Uterus (tissue), 4 donors: ENCODE data around the gene MAJIN. TPM values are rescaled to one million over a fixed set of nuclear protein-coding genes. Genes with fewer than 3 reads are reported as not detected.

ENCODE experiments used
- DNase-seq, 2 donors: peaks; one replicate each; pipeline ENCODE4 v3.0.0-alpha.2; 2019 to 2020
- H3K27ac ChIP-seq, 2 donors: fragments of 200-600 bp; sonication (generic); 1 replicate in 1 of 2; 2 replicates in 1 of 2; pipeline ENCODE4 v1.5.1; 2016 to 2018
- H3K27me3 ChIP-seq, 2 donors: fragments of 200-600 bp; sonication (generic); one replicate each; pipeline ENCODE4 v1.5.1; 2018 to 2019; ENCODE audit warnings: control low read depth in 1 of 2
- H3K36me3 ChIP-seq, 2 donors: fragments of 200-600 bp; sonication (generic); one replicate each; pipeline ENCODE4 v1.5.1; 2019; ENCODE audit warnings: control low read depth in 1 of 2
- H3K4me1 ChIP-seq, 2 donors: fragments of 200-600 bp; sonication (generic); one replicate each; pipeline ENCODE4 v1.5.1; 2018 to 2019; ENCODE audit warnings: control low read depth in 1 of 2
- H3K4me3 ChIP-seq, 2 donors: fragments of 200-600 bp; sonication (generic); 1 replicate in 1 of 2; 2 replicates in 1 of 2; pipeline ENCODE4 v1.5.1; 2018 to 2019; ENCODE audit warnings: mild to moderate bottlenecking in 1 of 2
- H3K9me3 ChIP-seq, 2 donors: fragments of 200-600 bp; sonication (generic); one replicate each; pipeline ENCODE4 v1.5.1; 2019; ENCODE audit warnings: control low read depth in 1 of 2
- CTCF ChIP-seq, 4 experiments: fragments of 200-600 bp in 2 of 4; fragments of 450-650 bp in 2 of 4; sonication (generic) in 2 of 4; IDR thresholded peaks; one replicate each; pipeline ENCODE4 v1.5.1; 2016 to 2019; ENCODE audit warnings: antibody characterized with exemption in 4 of 4, mild to moderate bottlenecking in 2 of 4, moderate library complexity in 1 of 4
- POLR2A ChIP-seq, 2 donors: fragments of 450-650 bp; IDR thresholded peaks; one replicate each; pipeline ENCODE4 v1.6.1; 2016; ENCODE audit warnings: antibody characterized with exemption in 2 of 2, mild to moderate bottlenecking in 1 of 2, moderate library complexity in 1 of 2
- intact Hi-C: fragments of 100-400 bp; cut with DNase I; formaldehyde crosslinking; loops from one replicate; pipeline ENCODE4 v1.15.1; 2023; ENCODE audit warnings: low total_unique reads
- total RNA-seq, 4 donors: library from RNA; depleted of rRNA in 3 of 4; stranded (reverse); fragments of >200 nt in 3 of 4; gene quantifications; one replicate each; pipeline versions ENCODE4 v1.1.0 to v1.2.4, GENCODE V29; 2014 to 2023
- donor health status: DM: yes; HTN: yes; CAD: no.

The MAJIN gene
- total RNA-seq, 4 donors from 2014 or later, result under 0.01 TPM; not detected in 3

GRCh38 chr11:64960719-64961118 lies 11.2 kb downstream of the MAJIN start:
- H3K9me3 ChIP-seq, result no peaks in the 10 kb centered on the region
- DNase-seq, result no peak
- no peaks in the 10 kb centered on the region for H3K4me1 ChIP-seq
- no peak overlapping the region for H3K4me3 ChIP-seq
- H3K36me3 ChIP-seq, result no peaks in the 10 kb centered on the region
- no peaks in the 10 kb centered on the region for H3K27me3 ChIP-seq
- H3K27ac ChIP-seq, result no peak overlapping the region
- intact Hi-C loops, result no loop called here
- TF ChIP-seq POLR2A (IDR thresholded peaks at IDR 0.05), result no peak
- no peak for TF ChIP-seq CTCF (IDR thresholded peaks at IDR 0.05)

DNA sequence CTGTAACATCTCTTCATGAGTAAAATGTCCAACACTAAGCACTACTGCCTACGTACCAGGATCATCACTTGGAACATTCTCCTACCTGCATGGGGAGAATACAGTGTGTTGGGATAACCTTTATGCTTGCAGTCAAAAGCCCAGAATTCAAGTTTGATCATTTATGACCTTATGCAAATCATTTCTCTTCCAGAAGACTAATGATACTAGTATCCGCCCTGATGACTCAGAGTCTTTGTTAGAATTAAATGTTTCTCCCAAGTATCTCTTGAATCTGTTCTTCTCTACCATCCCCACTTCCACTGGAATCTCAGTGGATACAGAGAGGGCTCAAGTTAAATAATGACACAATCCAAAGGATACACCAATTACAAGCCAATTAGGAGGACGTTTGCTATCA lies 12.4 kb downstream of the MAJIN start:
- no peaks in the 10 kb centered on the region for H3K36me3 ChIP-seq
- no peaks in the 10 kb centered on the region for H3K9me3 ChIP-seq
- no peak for DNase-seq
- intact Hi-C loops, result no loop called here
- H3K4me1 ChIP-seq, result no peaks in the 10 kb centered on the region
- no peaks in the 10 kb centered on the region for H3K27me3 ChIP-seq
- TF ChIP-seq CTCF (IDR thresholded peaks at IDR 0.05) (no peak), POLR2A (IDR thresholded peaks at IDR 0.05) (no peak)
- H3K4me3 ChIP-seq, result no peak overlapping the region
- H3K27ac ChIP-seq, result no peak overlapping the region

DNA sequence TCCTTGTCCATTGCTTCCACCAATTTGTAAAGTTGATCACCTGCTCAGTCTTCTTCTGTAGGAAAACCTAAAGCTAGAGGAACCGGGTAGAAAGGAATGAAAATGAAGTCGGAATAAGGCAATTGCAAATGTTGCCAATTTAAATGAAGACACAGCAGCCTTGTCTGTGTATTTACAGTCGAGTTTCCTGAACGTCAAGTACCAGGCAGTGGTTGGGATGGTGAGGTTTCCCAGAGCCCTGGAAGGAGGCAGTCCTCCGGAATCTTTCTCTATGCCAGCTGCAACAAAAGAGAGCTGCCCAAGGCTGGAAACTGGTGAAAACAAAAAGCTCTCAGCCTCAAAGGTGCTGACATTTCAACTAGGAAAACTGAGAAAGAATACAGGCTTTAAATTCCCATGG lies 17.7 kb downstream of the MAJIN start:
- no peak overlapping the region for H3K4me3 ChIP-seq
- DNase-seq, result no peak
- intact Hi-C loops, result no loop called here
- no peak overlapping the region for H3K27ac ChIP-seq
- H3K9me3 ChIP-seq, result no peaks in the 10 kb centered on the region
- H3K36me3 ChIP-seq, result no peaks in the 10 kb centered on the region
- no peaks in the 10 kb centered on the region for H3K4me1 ChIP-seq
- no peak for TF ChIP-seq CTCF (IDR thresholded peaks at IDR 0.05)
- no peak for TF ChIP-seq POLR2A (IDR thresholded peaks at IDR 0.05)
- H3K27me3 ChIP-seq, result no peaks in the 10 kb centered on the region

- H3K4me3 ChIP-seq, result no peak overlapping the region
- no peaks in the 10 kb centered on the region for H3K4me1 ChIP-seq
- H3K9me3 ChIP-seq, result no peaks in the 10 kb centered on the region
- TF ChIP-seq POLR2A (IDR thresholded peaks at IDR 0.05) (no peak), CTCF (IDR thresholded peaks at IDR 0.05) (no peak)
- intact Hi-C loops, result no loop called here
- H3K36me3 ChIP-seq, result no peaks in the 10 kb centered on the region
- no peak for DNase-seq
- no peak overlapping the region for H3K27ac ChIP-seq
- no peaks in the 10 kb centered on the region for H3K27me3 ChIP-seq
Observed at GRCh38 chr11:64951529-64951928, 20.4 kb downstream of the MAJIN start.

DNA sequence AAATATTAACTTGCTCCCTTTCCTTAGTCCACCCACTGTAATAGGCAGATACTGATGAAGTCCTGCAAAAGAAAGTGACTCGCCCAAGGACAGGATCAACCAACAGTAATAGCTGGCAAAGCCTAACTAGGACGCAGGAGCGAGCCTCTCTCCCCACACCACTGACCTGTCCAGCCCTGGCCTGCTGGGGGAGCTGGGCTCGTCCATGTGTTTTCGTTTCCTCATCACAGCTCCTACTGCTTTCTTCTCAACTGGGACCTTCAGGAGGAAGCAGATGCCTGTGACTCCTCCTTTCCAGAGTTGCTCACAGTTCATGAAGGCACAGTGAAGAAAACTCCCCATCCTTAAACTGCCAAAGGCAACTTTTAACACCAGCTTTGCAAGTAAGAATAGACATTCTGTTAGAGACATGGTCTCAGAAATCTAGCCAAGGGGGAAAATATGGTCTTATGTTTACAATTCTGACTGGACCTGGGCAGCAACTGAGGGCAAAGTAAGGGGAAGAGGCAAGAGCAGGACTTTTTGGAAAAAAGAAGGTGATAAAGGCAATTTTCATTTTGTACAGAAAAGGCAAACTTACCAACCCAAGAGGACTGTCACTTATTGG lies 24.6 kb downstream of the MAJIN start:
- H3K4me3 ChIP-seq, result no peak overlapping the region
- intact Hi-C loops, result no loop called here
- H3K4me1 ChIP-seq, result no peaks in the 10 kb centered on the region
- H3K9me3 ChIP-seq, result no peaks in the 10 kb centered on the region
- no peak for TF ChIP-seq CTCF (IDR thresholded peaks at IDR 0.05)
- DNase-seq, result no peak
- no peak overlapping the region for H3K27ac ChIP-seq
- H3K36me3 ChIP-seq, result no peaks in the 10 kb centered on the region
- H3K27me3 ChIP-seq, result no peaks in the 10 kb centered on the region
